ENCODE data around the gene QSOX1.
A peak's percentile ranks its signal among the peaks of the same experiment; 100 is the strongest.

The QSOX1 gene

GRCh38 chr1:180236698-180237509, 82.2 kb downstream of the QSOX1 start:
- DNase-seq, result no peak

GRCh38 chr1:180237869-180238476, 83.3 kb downstream of the QSOX1 start:
- peak; percentile 49 for DNase-seq

GRCh38 chr1:180238675-180239074, 84.0 kb downstream of the QSOX1 start:
- no peak for DNase-seq

- DNase-seq, result no peak
Observed at GRCh38 chr1:180239145-180240096, 84.8 kb downstream of the QSOX1 start.

- no peak for DNase-seq
Observed at GRCh38 chr1:180241716-180242544, 87.3 kb downstream of the QSOX1 start.

- DNase-seq, result no peak
Observed at GRCh38 chr1:180243517-180244221, 89.0 kb downstream of the QSOX1 start.

- DNase-seq, result no peak
Observed at GRCh38 chr1:180244840-180245239, 90.2 kb downstream of the QSOX1 start.

GRCh38 chr1:180246579-180246978, 91.9 kb downstream of the QSOX1 start:
- no peak for DNase-seq

- DNase-seq, result no peak
Observed at GRCh38 chr1:180247061-180247460, 92.4 kb downstream of the QSOX1 start.

- no peak for DNase-seq
Observed at GRCh38 chr1:180247580-180247979, 92.9 kb downstream of the QSOX1 start.

GRCh38 chr1:180248176-180248575, 93.5 kb downstream of the QSOX1 start:
- no peak for DNase-seq

- no peak for DNase-seq
Observed at GRCh38 chr1:180248731-180249681, 94.3 kb downstream of the QSOX1 start.

- DNase-seq, result no peak
Observed at GRCh38 chr1:180249725-180250498, 95.2 kb downstream of the QSOX1 start.

GRCh38 chr1:180250499-180250770, 95.8 kb downstream of the QSOX1 start:
- no peak for DNase-seq

GRCh38 chr1:180250883-180251509, 96.3 kb downstream of the QSOX1 start:
- no peak for DNase-seq

- DNase-seq, result no peak
Observed at GRCh38 chr1:180251526-180252305, 97.0 kb downstream of the QSOX1 start.

- no peak for DNase-seq
Observed at GRCh38 chr1:180252638-180253536, 98.2 kb downstream of the QSOX1 start.

Measured in NCI-H1417 treated with DMSO at 0.1 percent for 48 hours (cell line).